Panc1 (cell line): ENCODE measurements around the gene C10orf105. TPM values are rescaled to one million over a fixed set of nuclear protein-coding genes. Genes with fewer than 3 reads are reported as not detected.

Experiments used
- ATAC-seq: fragments of 200-7000 bp; cut with Tn5 transposase; 2 replicates; pipeline ENCODE4 v1.9.1; 2020; ENCODE audit warnings: mild to moderate bottlenecking, moderate library complexity
- BruUV-seq: library from RNA; stranded (reverse); fragments of 400-500 nt; replicated peaks from 2 replicates; lab custom pipeline; 2021; lab: Mats Ljungman, UMichigan
- CTCF ChIA-PET: fragments of 300-600 bp; sonication (Branson Sonifier 250); formaldehyde crosslinking; loops from one replicate; lab custom pipeline; 2022; ENCODE audit warnings: antibody characterized with exemption; lab: Charles Lee
- POLR2A ChIA-PET: fragments of 300-600 bp; sonication (Branson Sonifier 250); formaldehyde crosslinking; loops from one replicate; lab custom pipeline; 2022; ENCODE audit warnings: antibody characterized with exemption; lab: Charles Lee
- DNase-seq: peaks from one replicate; pipeline ENCODE4 v3.0.0-alpha.2; 2010; ENCODE audit warnings: low read depth, low spot score
- H3K27ac ChIP-seq: 2 replicates; pipeline ENCODE4 v1.5.1; 2011; ENCODE audit warnings: mild to moderate bottlenecking, low read length, inconsistent platforms
- H3K27me3 ChIP-seq: fragments of 200-500 bp; sonication (Bioruptor generic); 2 replicates; pipeline ENCODE4 v1.6.0; 2014; ENCODE audit warnings: low read length, inconsistent platforms; ENCODE audit not compliant: control insufficient read depth, insufficient read depth
- H3K36me3 ChIP-seq: fragments of 200-500 bp; sonication (Bioruptor generic); 2 replicates; pipeline ENCODE4 v1.5.1; 2014; ENCODE audit warnings: inconsistent platforms, mild to moderate bottlenecking, low read length, moderate library complexity; ENCODE audit not compliant: control insufficient read depth, insufficient read depth
- H3K4me1 ChIP-seq: 2 replicates; pipeline ENCODE4 v1.5.1; 2011; ENCODE audit warnings: inconsistent platforms, mild to moderate bottlenecking, low read length, moderate library complexity; ENCODE audit not compliant: control insufficient read depth, insufficient read depth
- H3K4me3 ChIP-seq, 2 experiments: 2 replicates each; pipeline ENCODE4 v1.5.1; 2011 to 2012; ENCODE audit warnings: low read depth in 2 of 2, low read length in 2 of 2, mild to moderate bottlenecking in 2 of 2, inconsistent platforms in 1 of 2, moderate library complexity in 1 of 2
- H3K9me3 ChIP-seq: fragments of 200-500 bp; sonication (Bioruptor generic); 2 replicates; pipeline ENCODE4 v1.5.1; 2014; ENCODE audit warnings: low read depth, mild to moderate bottlenecking, inconsistent platforms, low read length, moderate library complexity; ENCODE audit not compliant: control insufficient read depth, insufficient read depth
- POLR2AphosphoS5 ChIP-seq: IDR thresholded peaks from 2 replicates; pipeline ENCODE4 v1.6.1; 2012; ENCODE audit warnings: mild to moderate bottlenecking, low read depth, low read length, moderate library complexity
- SIN3A ChIP-seq: IDR thresholded peaks from 2 replicates; pipeline ENCODE4 v1.6.1; 2012; ENCODE audit warnings: low read depth, mild to moderate bottlenecking, low read length, moderate library complexity, borderline replicate concordance; ENCODE audit not compliant: insufficient read depth
- TCF7L2 ChIP-seq: IDR thresholded peaks from 2 replicates; pipeline ENCODE4 v1.6.1; 2011; ENCODE audit warnings: mild to moderate bottlenecking, low read depth, low read length, inconsistent platforms
- in situ Hi-C: cut with HindIII; loops from 2 replicates; pipeline ENCODE4 v1.10.0; 2016; ENCODE audit warnings: low sequenced_read_pairs, low pct_unique_long_range_greater_than_20kb
- intact Hi-C: fragments of 100-400 bp; cut with micrococcal nuclease; formaldehyde crosslinking; loops from one replicate; pipeline ENCODE4 v1.10.0; 2022; ENCODE audit not compliant: unreplicated experiment
- total RNA-seq: library from RNA; stranded (reverse); gene quantifications from one replicate; pipeline ENCODE4 v1.2.1, GENCODE V29; 2021; ENCODE audit not compliant: unreplicated experiment
- TF ChIP-seq, protein P1 (sequence below), 2 experiments: IDR thresholded peaks; 2 replicates each; pipeline ENCODE4 v1.6.1; 2011 to 2012; ENCODE audit warnings: low read depth in 2 of 2, control low read depth in 1 of 2, low read length in 1 of 2, mild to moderate bottlenecking in 1 of 2, moderate library complexity in 1 of 2; ENCODE audit not compliant: insufficient read depth in 1 of 2
- TF ChIP-seq, protein P2 (sequence below): fragments of 450-650 bp; IDR thresholded peaks from 2 replicates; pipeline ENCODE4 v1.5.1; 2017; ENCODE audit warnings: mild to moderate bottlenecking

Gene C10orf105
- total RNA-seq, 1 experiment from 2014 or later, result not detected

DNA sequence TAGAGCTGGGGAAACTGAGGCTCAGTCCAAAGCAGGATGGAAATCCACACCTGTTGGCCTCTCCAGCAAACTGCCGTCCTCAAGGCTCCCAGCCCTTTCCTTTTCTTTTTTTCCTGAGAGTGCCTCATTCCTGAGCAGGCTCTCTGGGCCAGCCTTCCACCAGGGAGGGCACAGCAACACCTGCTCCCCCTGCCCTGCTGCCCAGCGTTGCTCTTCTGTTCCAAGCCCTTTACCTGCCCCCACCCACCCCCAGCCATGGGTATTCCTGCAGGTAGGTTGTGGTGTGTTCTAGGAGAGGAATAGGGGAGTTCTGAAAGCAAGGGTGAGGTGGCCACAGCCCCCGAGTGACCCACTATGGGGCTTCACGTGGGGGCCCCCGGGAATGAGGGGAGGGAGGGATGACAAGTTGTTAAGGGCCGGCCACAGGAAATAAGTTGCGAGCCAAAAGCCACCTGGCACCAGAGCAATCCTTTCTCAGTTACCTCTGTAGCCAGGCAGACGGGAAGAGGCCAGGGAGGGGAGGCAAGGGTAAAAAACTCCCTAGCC, 34.5 kb upstream of the C10orf105 start:
- intact Hi-C loops (no loop called here), in situ Hi-C loops (no loop called here)
- no peaks in the 10 kb centered on the region for H3K27me3 ChIP-seq
- ChIA-PET CTCF (no interaction called here), POLR2A (no interaction called here)
- ATAC-seq (no peak), DNase-seq (no peak)
- H3K4me1 ChIP-seq, result 0 out of 2 replicates have a peak, but pooled peaks cover 2% of the 10 kb centered on the region
- no peaks in the 10 kb centered on the region for H3K36me3 ChIP-seq
- no peak overlapping the region for H3K4me3 ChIP-seq
- no TSS peak for BruUV-seq
- no peak overlapping the region for H3K27ac ChIP-seq
- no peaks in the 10 kb centered on the region for H3K9me3 ChIP-seq
- TF ChIP-seq TCF7L2, result no peak
- TF ChIP-seq SIN3A, result no peak
- TF ChIP-seq POLR2AphosphoS5, result no peak
- TF ChIP-seq, protein P1, sequence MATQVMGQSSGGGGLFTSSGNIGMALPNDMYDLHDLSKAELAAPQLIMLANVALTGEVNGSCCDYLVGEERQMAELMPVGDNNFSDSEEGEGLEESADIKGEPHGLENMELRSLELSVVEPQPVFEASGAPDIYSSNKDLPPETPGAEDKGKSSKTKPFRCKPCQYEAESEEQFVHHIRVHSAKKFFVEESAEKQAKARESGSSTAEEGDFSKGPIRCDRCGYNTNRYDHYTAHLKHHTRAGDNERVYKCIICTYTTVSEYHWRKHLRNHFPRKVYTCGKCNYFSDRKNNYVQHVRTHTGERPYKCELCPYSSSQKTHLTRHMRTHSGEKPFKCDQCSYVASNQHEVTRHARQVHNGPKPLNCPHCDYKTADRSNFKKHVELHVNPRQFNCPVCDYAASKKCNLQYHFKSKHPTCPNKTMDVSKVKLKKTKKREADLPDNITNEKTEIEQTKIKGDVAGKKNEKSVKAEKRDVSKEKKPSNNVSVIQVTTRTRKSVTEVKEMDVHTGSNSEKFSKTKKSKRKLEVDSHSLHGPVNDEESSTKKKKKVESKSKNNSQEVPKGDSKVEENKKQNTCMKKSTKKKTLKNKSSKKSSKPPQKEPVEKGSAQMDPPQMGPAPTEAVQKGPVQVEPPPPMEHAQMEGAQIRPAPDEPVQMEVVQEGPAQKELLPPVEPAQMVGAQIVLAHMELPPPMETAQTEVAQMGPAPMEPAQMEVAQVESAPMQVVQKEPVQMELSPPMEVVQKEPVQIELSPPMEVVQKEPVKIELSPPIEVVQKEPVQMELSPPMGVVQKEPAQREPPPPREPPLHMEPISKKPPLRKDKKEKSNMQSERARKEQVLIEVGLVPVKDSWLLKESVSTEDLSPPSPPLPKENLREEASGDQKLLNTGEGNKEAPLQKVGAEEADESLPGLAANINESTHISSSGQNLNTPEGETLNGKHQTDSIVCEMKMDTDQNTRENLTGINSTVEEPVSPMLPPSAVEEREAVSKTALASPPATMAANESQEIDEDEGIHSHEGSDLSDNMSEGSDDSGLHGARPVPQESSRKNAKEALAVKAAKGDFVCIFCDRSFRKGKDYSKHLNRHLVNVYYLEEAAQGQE (IDR thresholded peaks at IDR 0.05; ENCODE audit: insufficient read depth in 1 of 2, low read depth in 2 of 2, low read length in 1 of 2), result no peak
- TF ChIP-seq, protein P2, sequence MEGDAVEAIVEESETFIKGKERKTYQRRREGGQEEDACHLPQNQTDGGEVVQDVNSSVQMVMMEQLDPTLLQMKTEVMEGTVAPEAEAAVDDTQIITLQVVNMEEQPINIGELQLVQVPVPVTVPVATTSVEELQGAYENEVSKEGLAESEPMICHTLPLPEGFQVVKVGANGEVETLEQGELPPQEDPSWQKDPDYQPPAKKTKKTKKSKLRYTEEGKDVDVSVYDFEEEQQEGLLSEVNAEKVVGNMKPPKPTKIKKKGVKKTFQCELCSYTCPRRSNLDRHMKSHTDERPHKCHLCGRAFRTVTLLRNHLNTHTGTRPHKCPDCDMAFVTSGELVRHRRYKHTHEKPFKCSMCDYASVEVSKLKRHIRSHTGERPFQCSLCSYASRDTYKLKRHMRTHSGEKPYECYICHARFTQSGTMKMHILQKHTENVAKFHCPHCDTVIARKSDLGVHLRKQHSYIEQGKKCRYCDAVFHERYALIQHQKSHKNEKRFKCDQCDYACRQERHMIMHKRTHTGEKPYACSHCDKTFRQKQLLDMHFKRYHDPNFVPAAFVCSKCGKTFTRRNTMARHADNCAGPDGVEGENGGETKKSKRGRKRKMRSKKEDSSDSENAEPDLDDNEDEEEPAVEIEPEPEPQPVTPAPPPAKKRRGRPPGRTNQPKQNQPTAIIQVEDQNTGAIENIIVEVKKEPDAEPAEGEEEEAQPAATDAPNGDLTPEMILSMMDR, result no peak

DNA sequence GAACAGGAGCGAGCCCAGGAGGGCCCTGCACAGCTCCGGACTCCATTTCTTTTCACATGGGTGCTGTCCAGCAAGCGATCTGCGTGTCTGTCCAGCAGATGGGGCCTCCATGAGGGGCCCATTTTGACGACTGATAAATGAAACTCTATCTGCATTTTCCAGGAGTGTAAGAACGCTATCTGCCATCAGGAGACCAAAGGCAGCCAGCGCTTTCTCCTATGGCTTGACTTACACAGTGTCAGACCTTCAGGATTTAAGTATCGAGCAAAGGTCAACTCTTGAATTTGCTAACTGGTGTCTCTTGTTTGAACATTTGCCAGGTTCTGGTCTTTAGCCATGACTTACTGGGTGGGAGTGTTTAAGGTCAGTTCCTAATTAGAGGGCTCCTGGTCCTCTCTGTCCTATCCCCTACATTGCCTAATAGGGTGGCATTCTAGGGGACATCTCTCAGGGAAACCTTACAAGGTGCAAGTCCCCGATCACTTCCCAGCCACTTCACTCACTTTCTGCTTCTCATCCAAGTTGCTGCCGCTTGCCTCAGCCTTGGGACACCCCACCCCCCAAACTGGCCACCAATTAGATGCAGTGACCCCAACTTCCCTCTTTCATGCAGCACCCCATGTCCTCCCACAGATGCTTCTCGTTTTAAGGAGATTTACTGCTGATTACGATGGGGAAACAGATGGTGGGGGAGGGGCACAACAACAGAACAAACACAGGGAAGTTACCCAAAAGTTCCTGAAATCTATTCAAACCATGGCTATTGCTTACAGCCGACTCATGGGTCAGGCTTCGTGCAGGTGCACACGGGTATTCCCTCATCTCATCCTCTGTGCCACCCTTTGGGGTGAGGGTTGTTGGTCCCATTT, 33.7 kb upstream of the C10orf105 start:
- H3K9me3 ChIP-seq, result no peaks in the 10 kb centered on the region
- H3K36me3 ChIP-seq, result no peaks in the 10 kb centered on the region
- CTCF ChIA-PET, result no interaction called here

More for the DNA sequence above, 33.7 kb upstream of the C10orf105 start:
- ATAC-seq, result no peak
- TF ChIP-seq, protein P1 (IDR thresholded peaks at IDR 0.05; ENCODE audit: insufficient read depth in 1 of 2, low read depth in 2 of 2, low read length in 1 of 2), result peak in 1 of 2 experiments; percentile 71; a peak in 2 of 4 replicates
- TF ChIP-seq, protein P2, result no peak
- TF ChIP-seq POLR2AphosphoS5 (no peak), TCF7L2 (no peak)
- in situ Hi-C loops (no loop called here), intact Hi-C loops (no loop called here)
- no peak for DNase-seq
- Histone ChIP-seq H3K4me3 (no peak overlapping the region), H3K4me1 (0 out of 2 replicates have a peak, but pooled peaks cover 2% of the 10 kb centered on the region), H3K27ac (no peak overlapping the region), H3K27me3 (no peaks in the 10 kb centered on the region)
- POLR2A ChIA-PET, result no interaction called here
- no TSS peak for BruUV-seq
